HepG2 (cell line): Measurements from ENCODE around the gene ZNF341. TPM values are rescaled to one million over a fixed set of nuclear protein-coding genes. Genes with fewer than 3 reads are reported as not detected.

Experiments used
- ATAC-seq: fragments of 200-7000 bp; cut with Tn5 transposase; 3 replicates; pipeline ENCODE4 v1.9.1; 2020; ENCODE audit warnings: mild to moderate bottlenecking, moderate library complexity
- BruUV-seq: library from RNA; stranded (reverse); fragments of 400-500 nt; replicated peaks from 2 replicates; lab custom pipeline; 2021; lab: Mats Ljungman, UMichigan
- CTCF ChIA-PET: fragments of 300-600 bp; formaldehyde crosslinking; extraction: SDS; loops from one replicate; lab custom pipeline; 2021; ENCODE audit warnings: low total read pairs, inconsistent platforms, low intra/inter-chr PET ratio; lab: Yijun Ruan, JAX
- POLR2A ChIA-PET: fragments of 350-600 bp; sonication (Branson Sonifier 250); formaldehyde crosslinking; loops from one replicate; lab custom pipeline; 2020; ENCODE audit warnings: antibody characterized with exemption, inconsistent platforms; lab: Yijun Ruan, JAX
- DNase-seq: peaks from one replicate; pipeline ENCODE4 v3.0.0-alpha.2; 2015; ENCODE audit warnings: low spot score
- FAIRE-seq: peaks from 3 replicates; lab custom pipeline; 2011; peaks lifted over from hg19 to GRCh38; lab: Jason Lieb, UNC
- H2AFZ ChIP-seq: one replicate; pipeline ENCODE4 v1.6.1; 2011; ENCODE audit warnings: low read length, inconsistent platforms
- H3K27ac ChIP-seq: fragments of 300-600 bp; 3 replicates; pipeline ENCODE4 v1.8.0; 2011; ENCODE audit warnings: mixed run types, mild to moderate bottlenecking, mixed read lengths, low read length, inconsistent platforms; ENCODE audit not compliant: insufficient read depth; ENCODE audit errors: extremely low read length
- H3K27me3 ChIP-seq, 2 experiments: fragments of 200-600 bp in 1 of 2; 2 replicates in 1 of 2; 3 replicates in 1 of 2; pipeline versions ENCODE4 v1.6.0 to v1.8.0; 2011; ENCODE audit warnings: low read length in 2 of 2, mild to moderate bottlenecking in 2 of 2, moderate library complexity in 2 of 2, inconsistent platforms in 1 of 2; ENCODE audit not compliant: insufficient read depth in 2 of 2, control insufficient read depth in 1 of 2
- H3K36me3 ChIP-seq, 2 experiments: fragments of 200-600 bp in 1 of 2; replicated peaks in 1 of 2; 2 replicates in 1 of 2; 3 replicates in 1 of 2; pipeline versions ENCODE4 v1.5.1 to v1.8.0; 2011; ENCODE audit warnings: low read length in 2 of 2, inconsistent platforms in 1 of 2; ENCODE audit not compliant: insufficient read depth in 2 of 2, control insufficient read depth in 1 of 2
- H3K4me1 ChIP-seq: 2 replicates; pipeline ENCODE4 v1.5.1; 2012; ENCODE audit warnings: low read length, inconsistent platforms; ENCODE audit not compliant: insufficient read depth
- H3K4me2 ChIP-seq: 2 replicates; pipeline ENCODE4 v1.6.0; 2011; ENCODE audit warnings: low read depth, low read length, inconsistent platforms
- H3K4me3 ChIP-seq, 3 experiments: fragments of 200-600 bp in 1 of 3; sonication (generic), shearing (Covaris generic) in 1 of 3; replicated peaks in 1 of 3; 2 replicates each; pipeline ENCODE4 v1.5.1; 2011 to 2016; ENCODE audit warnings: low read length in 3 of 3, inconsistent platforms in 2 of 3, low read depth in 2 of 3, mild to moderate bottlenecking in 2 of 3, control low read depth in 1 of 3, mixed read lengths in 1 of 3; ENCODE audit not compliant: insufficient read depth in 1 of 3
- H3K79me2 ChIP-seq: one replicate; pipeline ENCODE4 v1.6.1; 2011; ENCODE audit warnings: low read length, inconsistent platforms; ENCODE audit not compliant: insufficient read depth
- H3K9ac ChIP-seq: 2 replicates; pipeline ENCODE4 v1.6.0; 2011; ENCODE audit warnings: mild to moderate bottlenecking, low read depth, low read length, inconsistent platforms; ENCODE audit not compliant: insufficient read depth
- H3K9me3 ChIP-seq: 2 replicates; pipeline ENCODE4 v1.5.1; 2012; ENCODE audit warnings: mild to moderate bottlenecking, low read length
- H4K20me1 ChIP-seq: 2 replicates; pipeline ENCODE4 v1.6.0; 2011; ENCODE audit warnings: inconsistent platforms, mild to moderate bottlenecking, low read length, moderate library complexity; ENCODE audit not compliant: insufficient read depth
- ATF6 ChIP-seq: sonication (generic); formaldehyde crosslinking; conservative IDR thresholded peaks from 2 replicates; pipeline ENCODE4 v1.4.0; 2020; ENCODE audit warnings: missing genetic modification reagents
- ATF7-NPFF ChIP-seq: sonication (generic); formaldehyde crosslinking; IDR thresholded peaks from 2 replicates; pipeline ENCODE4 v1.8.1; 2023; ENCODE audit warnings: mild to moderate bottlenecking, low read depth, missing genetic modification reagents, moderate library complexity
- FOXC1 ChIP-seq: sonication (generic); formaldehyde crosslinking; IDR thresholded peaks from 2 replicates; pipeline ENCODE4 v1.8.0; 2022; ENCODE audit warnings: mild to moderate bottlenecking, missing genetic modification reagents, borderline replicate concordance
- JARID2 ChIP-seq: sonication (generic); formaldehyde crosslinking; IDR thresholded peaks from 2 replicates; pipeline ENCODE4 v1.8.1; 2023; ENCODE audit warnings: missing genetic modification reagents, inconsistent platforms; ENCODE audit not compliant: insufficient replicate concordance
- NR2F6 ChIP-seq, 2 experiments: IDR thresholded peaks; 2 replicates each; pipeline ENCODE4 v1.6.1; 2016; ENCODE audit warnings: antibody characterized with exemption in 1 of 2, mild to moderate bottlenecking in 1 of 2
- SSRP1 ChIP-seq: IDR thresholded peaks from 2 replicates; pipeline ENCODE4 v1.6.1; 2016; ENCODE audit warnings: control low read depth
- SUZ12 ChIP-seq: fragments of 150-350 bp; IDR thresholded peaks from 2 replicates; pipeline ENCODE4 v1.6.1; 2014; ENCODE audit warnings: low read depth, low read length
- TBL1XR1 ChIP-seq: fragments of 150-350 bp; IDR thresholded peaks from 2 replicates; pipeline ENCODE4 v1.6.1; 2014; ENCODE audit warnings: borderline replicate concordance, low read length; ENCODE audit not compliant: partially characterized antibody
- TFDP1 ChIP-seq: IDR thresholded peaks from 2 replicates; pipeline ENCODE4 v1.6.1; 2016; ENCODE audit warnings: missing compliant biosample characterization, missing genetic modification reagents, borderline replicate concordance
- U2AF2 ChIP-seq: fragments of 200-400 bp; formaldehyde crosslinking; IDR thresholded peaks from 2 replicates; pipeline ENCODE4 v1.6.1; 2017; ENCODE audit warnings: low read depth, mild to moderate bottlenecking, low read length
- ZMAT3 ChIP-seq: sonication (generic); formaldehyde crosslinking; conservative IDR thresholded peaks from 2 replicates; pipeline ENCODE4 v1.7.0; 2021; ENCODE audit warnings: missing genetic modification reagents
- ZNF275 ChIP-seq: sonication (generic); formaldehyde crosslinking; IDR thresholded peaks from 2 replicates; pipeline ENCODE4 v1.8.0; 2022; ENCODE audit warnings: missing genetic modification reagents, mild to moderate bottlenecking, inconsistent platforms, borderline replicate concordance
- ZNF549 ChIP-seq: sonication (generic); formaldehyde crosslinking; IDR thresholded peaks from 2 replicates; pipeline ENCODE4 v1.5.0; 2020; ENCODE audit warnings: missing genetic modification reagents
- ZNF564 ChIP-seq: sonication (generic); formaldehyde crosslinking; IDR thresholded peaks from 2 replicates; pipeline ENCODE4 v1.8.1; 2023; ENCODE audit warnings: mild to moderate bottlenecking, missing genetic modification reagents
- ZNF777 ChIP-seq: sonication (generic); formaldehyde crosslinking; IDR thresholded peaks from 2 replicates; pipeline ENCODE4 v1.4.0; 2020; ENCODE audit warnings: missing genetic modification reagents
- ZNF891 ChIP-seq: sonication (generic); formaldehyde crosslinking; IDR thresholded peaks from 2 replicates; pipeline ENCODE4 v1.5.0; 2020; ENCODE audit warnings: mild to moderate bottlenecking, missing genetic modification reagents
- WGBS: methylation state at CpG from one replicate; pipeline ENCODE4 v1.1.6; 2017; ENCODE audit warnings: low lambda C conversion rate; 5-methylcytosine and 5-hydroxymethylcytosine counted together
- in situ Hi-C: cut with HindIII; loops from 2 replicates; pipeline ENCODE4 v1.10.0; 2017; ENCODE audit warnings: low pct_unique_long_range_greater_than_20kb; ENCODE audit not compliant: extremely low pct_ligation_motif_present
- intact Hi-C: fragments of 100-400 bp; cut with micrococcal nuclease; formaldehyde crosslinking; loops from one replicate; pipeline ENCODE4 v1.10.0; 2022; ENCODE audit not compliant: unreplicated experiment
- polyA plus RNA-seq, 8 experiments: library from polyadenylated mRNA; depleted of rRNA in 3 of 8; stranded (reverse) in 7 of 8; unstranded in 1 of 8; fragments of >200 nt; fragmentation: Illumina TruSeq in 4 of 8; extraction: Trizol in 4 of 8; gene quantifications; 2 replicates each; pipeline versions ENCODE4 v1.2.1 to v1.2.3, GENCODE V29; 2011 to 2016; ENCODE audit warnings: low read depth in 4 of 8, missing spikeins in 1 of 8, mixed read lengths in 1 of 8; ENCODE audit not compliant: insufficient read depth in 1 of 8
- total RNA-seq, 5 experiments: library from RNA; depleted of rRNA; stranded (reverse); fragments of >200 nt; fragmentation: Illumina TruSeq; extraction: Trizol; gene quantifications; 2 replicates each; pipeline ENCODE4 v1.2.3, GENCODE V29; 2016; ENCODE audit warnings: low read depth in 1 of 5

ZNF341 gene
- total and polyA plus RNA-seq, 2 of the 13 experiments (the other 11 are each of a cell fraction or from before 2014, with no cell fraction given) = 1.1 to 2.2 TPM

GRCh38 chr20:33770005-33770404 lies 38.2 kb downstream of the ZNF341 start:
- in situ Hi-C loops = no loop called here
- no peaks in the 10 kb centered on the region for H3K4me1 ChIP-seq
- DNase-seq = no peak
- no peak; the same call in 1 of the 3 replicates for ATAC-seq
- TF ChIP-seq JARID2 (CRISPR knock-in tag) (no peak), ZNF891 (no peak), TFDP1 (no peak), FOXC1 (CRISPR knock-in tag) (no peak), ZNF275 (no peak), SUZ12 (no peak), ZNF549 (CRISPR knock-in tag) (no peak), SSRP1 (no peak), ZMAT3 (CRISPR knock-in tag) (no peak), ZNF777 (CRISPR knock-in tag) (no peak), ZNF564 (CRISPR knock-in tag) (no peak), U2AF2 (no peak), TBL1XR1 (no peak), NR2F6 (IDR thresholded peaks at IDR 0.05) (no peak), NR2F6 (CRISPR knock-in tag; IDR thresholded peaks at IDR 0.05) (no peak), ATF6 (CRISPR knock-in tag) (no peak), ATF7-NPFF (CRISPR knock-in tag) (no peak)
- TF ChIP-seq, all 625 proteins: peak for 0
- Histone ChIP-seq H3K27ac (no peak overlapping the region), H2AFZ (no peak overlapping the region), H3K36me3 (0 out of 5 replicates have a peak, but pooled peaks cover 0 to 3% of the 10 kb centered on the region in 2 experiments), H3K9ac (no peak overlapping the region), H3K9me3 (no peaks in the 10 kb centered on the region), H3K4me2 (no peak overlapping the region), H3K79me2 (no peaks in the 10 kb centered on the region), H4K20me1 (no peaks in the 10 kb centered on the region), H3K27me3 (no peaks in the 10 kb centered on the region), H3K4me3 (no peak overlapping the region)
- no peak for FAIRE-seq
- intact Hi-C loops = no loop called here
- ChIA-PET POLR2A (no interaction called here), CTCF (no interaction called here)
- WGBS = 86% methylated on average over 10 of the region's 10 CpGs
- no TSS peak for BruUV-seq
